Breast epithelium (tissue), 3 donors: ENCODE data around the gene LYST.

ENCODE experiments used
- CTCF ChIP-seq, 3 donors: fragments of 450-650 bp; IDR thresholded peaks; one replicate each; pipeline ENCODE4 v1.5.1; 2016 to 2017; ENCODE audit warnings: antibody characterized with exemption in 3 of 3, mild to moderate bottlenecking in 3 of 3, moderate library complexity in 3 of 3
- POLR2A ChIP-seq: fragments of 450-650 bp; IDR thresholded peaks from one replicate; pipeline ENCODE4 v1.6.1; 2016; ENCODE audit warnings: antibody characterized with exemption, mild to moderate bottlenecking, moderate library complexity
- POLR2AphosphoS5 ChIP-seq, 3 donors: sonication (generic); formaldehyde crosslinking; IDR thresholded peaks; one replicate each; pipeline ENCODE4 v1.6.1; 2017; ENCODE audit warnings: antibody characterized with exemption in 3 of 3

GRCh38 chr1:235844776-235845175 is 21.9 kb downstream of the LYST start:
- no peak for TF ChIP-seq CTCF (IDR thresholded peaks at IDR 0.05)
- TF ChIP-seq POLR2A: no peak
- TF ChIP-seq POLR2AphosphoS5 (IDR thresholded peaks at IDR 0.05): no peak
